Stimulated activated CD8-positive, alpha-beta memory T cell treated with anti-CD3 and anti-CD28 coated beads, Interleukin-7, amount 100 ng/mL, for 48 hours (primary cell): Measurements from ENCODE around the gene UQCC3.
"Not testable (repeated sequence)": the region's sequence is repeated elsewhere in the genome, so short reads cannot be mapped to it uniquely, and the experiment has no call there.

Experiments used
- DNase-seq, 2 donors: peaks; one replicate each; pipeline ENCODE4 v3.0.0-alpha.2; 2020; ENCODE audit warnings: low read depth in 1 of 2; ENCODE audit errors: extremely low read depth in 1 of 2

UQCC3 gene

GRCh38 chr11:62665599-62666258, 5.7 kb upstream of the UQCC3 start:
- DNase-seq, result peak in 1 of 2 donors; percentile 62

- no peak for DNase-seq
Measured at GRCh38 chr11:62666259-62666926, 5.1 kb upstream of the UQCC3 start.

- DNase-seq, result no peak
Measured at GRCh38 chr11:62667460-62667859, 4.0 kb upstream of the UQCC3 start.

- DNase-seq, result no peak
Measured at GRCh38 chr11:62669420-62670161, 1.9 kb upstream of the UQCC3 start.

- DNase-seq, result no peak
Measured at GRCh38 chr11:62671236-62671607, 251 bp upstream of the UQCC3 start.

- DNase-seq, result no peak
Measured at GRCh38 chr11:62673196-62673525, 1.7 kb downstream of the UQCC3 start.

GRCh38 chr11:62675415-62675814, 3.9 kb downstream of the UQCC3 start:
- not testable (repeated sequence) for DNase-seq

- DNase-seq, result no peak
Measured at GRCh38 chr11:62676698-62677097, 5.2 kb downstream of the UQCC3 start.

- no peak for DNase-seq
Measured at GRCh38 chr11:62677156-62677555, 5.7 kb downstream of the UQCC3 start.

- DNase-seq, result no peak
Measured at GRCh38 chr11:62677714-62678113, 6.2 kb downstream of the UQCC3 start.

- no peak for DNase-seq
Measured at GRCh38 chr11:62678433-62678769, 6.9 kb downstream of the UQCC3 start.

- DNase-seq, result peak; percentile 76 to 86
Measured at GRCh38 chr11:62678770-62679696, 7.6 kb downstream of the UQCC3 start, which contains the start of gene UBXN1. Gene UBXN1, minus strand, starts transcription at chr11:62679073. Its CDS starts 150 bp downstream, at chr11:62678923.

GRCh38 chr11:62680825-62681240, 9.4 kb downstream of the UQCC3 start:
- DNase-seq, result no peak

GRCh38 chr11:62682518-62682917, 11.0 kb downstream of the UQCC3 start:
- DNase-seq, result no peak

- no peak for DNase-seq
Measured at GRCh38 chr11:62687508-62688396, 16.3 kb downstream of the UQCC3 start.

GRCh38 chr11:62688491-62688890, 17.0 kb downstream of the UQCC3 start:
- DNase-seq, result no peak

- no peak for DNase-seq
Measured at GRCh38 chr11:62689421-62690183, 18.1 kb downstream of the UQCC3 start, which contains the start of gene LRRN4CL. Gene LRRN4CL, minus strand, starts transcription at chr11:62689530. Its CDS starts 1,022 bp downstream, at chr11:62688508.

- DNase-seq, result not testable (repeated sequence)
Measured at GRCh38 chr11:62693624-62694023, 22.2 kb downstream of the UQCC3 start.
